Esophagus muscularis mucosa (tissue), 4 donors: ENCODE results near the gene LRRFIP2.

ENCODE experiments used
- CTCF ChIP-seq, 3 experiments: fragments of 200-600 bp in 2 of 3; fragments of 450-650 bp in 1 of 3; sonication (generic) in 2 of 3; IDR thresholded peaks; one replicate each; pipeline ENCODE4 v1.5.1; 2017 to 2019; ENCODE audit warnings: antibody characterized with exemption in 3 of 3, mild to moderate bottlenecking in 2 of 3, moderate library complexity in 1 of 3
- EP300 ChIP-seq: sonication (generic); formaldehyde crosslinking; IDR thresholded peaks from one replicate; pipeline ENCODE4 v1.6.1; 2017; ENCODE audit warnings: antibody characterized with exemption
- POLR2A ChIP-seq: fragments of 450-650 bp; IDR thresholded peaks from one replicate; pipeline ENCODE4 v1.6.1; 2017; ENCODE audit warnings: antibody characterized with exemption, moderate library complexity, mild to moderate bottlenecking, low read depth

- TF ChIP-seq CTCF (IDR thresholded peaks at IDR 0.05) = no peak
- no peak for TF ChIP-seq EP300
- no peak for TF ChIP-seq POLR2A
Measured at GRCh38 chr3:37143821-37144220, 30.6 kb downstream of the LRRFIP2 start.
